IMR-90 (cell line): ENCODE data around the gene CYP39A1. TPM values are rescaled to one million over a fixed set of nuclear protein-coding genes. Genes with fewer than 3 reads are reported as not detected.

Experiments
- ATAC-seq: fragments of 200-7000 bp; cut with Tn5 transposase; 2 replicates; pipeline ENCODE4 v1.9.1; 2020; ENCODE audit warnings: low read depth, mild to moderate bottlenecking, moderate library complexity
- BruUV-seq: library from RNA; stranded (reverse); fragments of 400-500 nt; replicated peaks from 2 replicates; lab custom pipeline; 2021; lab: Mats Ljungman, UMichigan
- CTCF ChIA-PET: fragments of 300-600 bp; formaldehyde crosslinking; extraction: SDS; loops from one replicate; lab custom pipeline; 2021; ENCODE audit warnings: antibody characterized with exemption; lab: Yijun Ruan, JAX
- POLR2A ChIA-PET: fragments of 300-600 bp; sonication (Branson Sonifier 250); formaldehyde crosslinking; loops from one replicate; lab custom pipeline; 2022; ENCODE audit warnings: antibody characterized with exemption; ENCODE audit not compliant: unreplicated experiment; lab: Charles Lee
- DNase-seq: peaks from one replicate; pipeline ENCODE4 v3.0.0; 2013
- H2AFZ ChIP-seq: replicated peaks from 2 replicates; pipeline ENCODE3; 2013; ENCODE audit warnings: low read length, mild to moderate bottlenecking; ENCODE audit not compliant: poor library complexity
- H2AK5ac ChIP-seq: 2 replicates; pipeline ENCODE4 v1.6.1; 2013; ENCODE audit warnings: low read depth, low read length, inconsistent platforms
- H2AK9ac ChIP-seq: replicated peaks from 2 replicates; pipeline ENCODE3; 2013; ENCODE audit warnings: mild to moderate bottlenecking, low read depth, low read length, moderate library complexity; ENCODE audit not compliant: poor library complexity
- H2BK120ac ChIP-seq: 2 replicates; pipeline ENCODE4 v1.6.1; 2013; ENCODE audit warnings: low read depth, low read length, inconsistent platforms
- H2BK15ac ChIP-seq: 3 replicates; pipeline ENCODE4 v1.6.1; 2013; ENCODE audit warnings: low read depth, low read length, inconsistent platforms
- H2BK20ac ChIP-seq: 2 replicates; pipeline ENCODE4 v1.6.1; 2013; ENCODE audit warnings: low read depth, mild to moderate bottlenecking, inconsistent platforms, low read length, moderate library complexity
- H2BK5ac ChIP-seq: 2 replicates; pipeline ENCODE4 v1.6.1; 2013; ENCODE audit warnings: mild to moderate bottlenecking, low read depth, low read length, inconsistent platforms; ENCODE audit not compliant: poor library complexity, severe bottlenecking
- H3K14ac ChIP-seq: replicated peaks from 2 replicates; pipeline ENCODE4 v1.6.1; 2013; ENCODE audit warnings: low read depth, low read length, inconsistent platforms
- H3K18ac ChIP-seq: 2 replicates; pipeline ENCODE4 v1.6.1; 2013; ENCODE audit warnings: low read depth, low read length, control low read depth
- H3K23ac ChIP-seq: 2 replicates; pipeline ENCODE4 v1.6.1; 2013; ENCODE audit warnings: low read depth, low read length, inconsistent platforms
- H3K27ac ChIP-seq: 2 replicates; pipeline ENCODE4 v1.5.1; 2013; ENCODE audit warnings: mild to moderate bottlenecking, control low read depth, low read length; ENCODE audit not compliant: insufficient read depth
- H3K27me3 ChIP-seq: 2 replicates; pipeline ENCODE4 v1.6.1; 2013; ENCODE audit warnings: low read length; ENCODE audit not compliant: control insufficient read depth, insufficient read depth
- H3K36me3 ChIP-seq: 2 replicates; pipeline ENCODE4 v1.6.1; 2013; ENCODE audit warnings: low read length, mixed read lengths; ENCODE audit not compliant: control insufficient read depth, insufficient read depth
- H3K4ac ChIP-seq: 2 replicates; pipeline ENCODE4 v1.6.1; 2013; ENCODE audit warnings: low read depth, low read length, inconsistent platforms
- H3K4me1 ChIP-seq: 2 replicates; pipeline ENCODE4 v1.6.1; 2013; ENCODE audit warnings: low read length, mixed read lengths; ENCODE audit not compliant: control insufficient read depth, insufficient read depth
- H3K4me2 ChIP-seq: 2 replicates; pipeline ENCODE4 v1.6.1; 2013; ENCODE audit warnings: low read depth, mild to moderate bottlenecking, control low read depth, low read length, moderate library complexity
- H3K4me3 ChIP-seq: 2 replicates; pipeline ENCODE4 v1.5.1; 2013; ENCODE audit warnings: low read depth, mild to moderate bottlenecking, control low read depth, low read length, moderate library complexity; ENCODE audit not compliant: insufficient read depth
- H3K56ac ChIP-seq: 2 replicates; pipeline ENCODE4 v1.6.1; 2013; ENCODE audit warnings: low read length, inconsistent platforms; ENCODE audit not compliant: insufficient read depth; ENCODE audit errors: extremely low read depth
- H3K79me1 ChIP-seq, 2 experiments: 2 replicates each; pipeline ENCODE4 v1.6.1; 2013; ENCODE audit warnings: low read length in 2 of 2, inconsistent platforms in 1 of 2, low read depth in 1 of 2
- H3K9ac ChIP-seq: 2 replicates; pipeline ENCODE4 v1.6.1; 2013; ENCODE audit warnings: low read depth, low read length, control low read depth
- H3K9me1 ChIP-seq: 2 replicates; pipeline ENCODE4 v1.6.1; 2013; ENCODE audit warnings: low read length, inconsistent platforms; ENCODE audit not compliant: insufficient read depth
- H3K9me3 ChIP-seq: 2 replicates; pipeline ENCODE4 v1.6.1; 2013; ENCODE audit warnings: low read length; ENCODE audit not compliant: control insufficient read depth, insufficient read depth
- H4K20me1 ChIP-seq: 2 replicates; pipeline ENCODE4 v1.6.1; 2013; ENCODE audit warnings: low read length, inconsistent platforms; ENCODE audit not compliant: insufficient read depth
- H4K5ac ChIP-seq: 2 replicates; pipeline ENCODE4 v1.6.1; 2013; ENCODE audit warnings: mild to moderate bottlenecking, low read depth, low read length, control low read depth
- H4K8ac ChIP-seq, 2 experiments: 2 replicates each; pipeline ENCODE4 v1.6.1; 2013; ENCODE audit warnings: low read depth in 2 of 2, low read length in 2 of 2, control low read depth in 1 of 2, inconsistent platforms in 1 of 2
- H4K91ac ChIP-seq: 2 replicates; pipeline ENCODE4 v1.6.1; 2013; ENCODE audit warnings: low read depth, low read length, inconsistent platforms; ENCODE audit not compliant: insufficient read depth
- CTCF ChIP-seq: conservative IDR thresholded peaks from 2 replicates; pipeline ENCODE4 v1.5.1; 2012; ENCODE audit warnings: mild to moderate bottlenecking, low read depth, low read length, improper control_type of control experiment
- ELK1 ChIP-seq: fragments of 150-350 bp; IDR thresholded peaks from 2 replicates; pipeline ENCODE4 v1.6.1; 2016; ENCODE audit warnings: low read depth, mild to moderate bottlenecking, low read length, moderate library complexity, borderline replicate concordance
- FOS ChIP-seq: fragments of 150-350 bp; IDR thresholded peaks from 2 replicates; pipeline ENCODE4 v1.6.1; 2016; ENCODE audit warnings: low read depth, low read length
- MAFK ChIP-seq: IDR thresholded peaks from 2 replicates; pipeline ENCODE4 v1.6.1; 2012; ENCODE audit warnings: low read depth, low read length, improper control_type of control experiment
- MXI1 ChIP-seq: IDR thresholded peaks from 2 replicates; pipeline ENCODE4 v1.6.1; 2012; ENCODE audit warnings: low read depth, mild to moderate bottlenecking, low read length, moderate library complexity, borderline replicate concordance
- NFE2L2 ChIP-seq: fragments of 150-350 bp; IDR thresholded peaks from 2 replicates; pipeline ENCODE4 v1.6.1; 2016; ENCODE audit warnings: low read depth, mild to moderate bottlenecking, low read length
- RAD21 ChIP-seq: IDR thresholded peaks from 2 replicates; pipeline ENCODE4 v1.6.1; 2012; ENCODE audit warnings: low read length, improper control_type of control experiment
- RCOR1 ChIP-seq: IDR thresholded peaks from 2 replicates; pipeline ENCODE4 v1.6.1; 2012; ENCODE audit warnings: mild to moderate bottlenecking, low read length, improper control_type of control experiment; ENCODE audit not compliant: insufficient replicate concordance
- SMC3 ChIP-seq: fragments of 150-350 bp; IDR thresholded peaks from 2 replicates; pipeline ENCODE4 v1.6.1; 2016; ENCODE audit warnings: low read depth, mild to moderate bottlenecking, antibody characterized with exemption, low read length, moderate library complexity
- USF2 ChIP-seq: fragments of 150-350 bp; IDR thresholded peaks from 2 replicates; pipeline ENCODE4 v1.6.1; 2017; ENCODE audit warnings: mild to moderate bottlenecking, antibody characterized with exemption, low read length, low read depth
- WGBS, 2 experiments: methylation state at CpG; one replicate each; pipeline versions ENCODE4 v1.1.5 to v1.1.7; 2013; ENCODE audit warnings: missing lambda C conversion rate in 2 of 2; ENCODE audit not compliant: insufficient read length in 1 of 2; ENCODE audit errors: extremely low coverage in 2 of 2; 5-methylcytosine and 5-hydroxymethylcytosine counted together
- dilution Hi-C: fragments of 300-500 bp; cut with HindIII; formaldehyde crosslinking; loops from one replicate; pipeline ENCODE4 v1.14.3; 2018; ENCODE audit warnings: low sequenced_read_pairs; ENCODE audit not compliant: unreplicated experiment
- in situ Hi-C: fragments of 300-500 bp; cut with MboI; formaldehyde crosslinking; loops from 3 replicates; pipeline ENCODE4 v1.14.3; 2019; ENCODE audit warnings: low sequenced_read_pairs, inconsistent platforms, mixed read lengths
- intact Hi-C: fragments of 100-400 bp; cut with micrococcal nuclease; formaldehyde crosslinking; loops from 2 replicates; pipeline ENCODE4 v1.10.0; 2022
- polyA plus RNA-seq, 3 experiments: library from polyadenylated mRNA; depleted of rRNA; stranded (reverse); fragments of >200 nt; gene quantifications; 2 replicates each; pipeline ENCODE4 v1.2.3, GENCODE V29; 2012; ENCODE audit warnings: low replicate concordance in 1 of 3
- total RNA-seq: library from RNA; depleted of rRNA; stranded (reverse); fragments of >200 nt; gene quantifications from 2 replicates; pipeline ENCODE4 v1.2.3, GENCODE V29; 2012

CYP39A1 gene
- total and polyA plus RNA-seq, 2 of the 4 experiments (the other 2 are of a cell fraction) = 0.03 TPM; not detected in 1

- no peak overlapping the region for H2BK20ac ChIP-seq
- no peak overlapping the region for H3K4me2 ChIP-seq
- H3K56ac ChIP-seq = no peak overlapping the region
- no peak overlapping the region for H4K91ac ChIP-seq
- H4K8ac ChIP-seq = no peak overlapping the region
- H2BK120ac ChIP-seq = no peak overlapping the region
- DNase-seq (no peak), ATAC-seq (no peak)
- CTCF ChIA-PET = no interaction called here
- no CpG with 5 or more reads among the region's 1 CpG for WGBS, 2 experiments
- H2BK15ac ChIP-seq = no peak overlapping the region
- no peak overlapping the region for H2AK5ac ChIP-seq
- no TSS peak for BruUV-seq
- no peak for TF ChIP-seq MAFK
- no peak for TF ChIP-seq CTCF
- no peak for TF ChIP-seq RAD21
- TF ChIP-seq USF2 = no peak
- TF ChIP-seq MXI1 = no peak
- no peak for TF ChIP-seq RCOR1
- no peak for TF ChIP-seq ELK1
- TF ChIP-seq SMC3 = no peak
- no peak for TF ChIP-seq NFE2L2
- no peak for TF ChIP-seq FOS
- intact Hi-C loops (no loop called here), in situ Hi-C loops (no loop called here), dilution Hi-C loops (no loop called here)
- no peak overlapping the region for H3K27ac ChIP-seq
- no peak overlapping the region for H3K23ac ChIP-seq
- no peak overlapping the region for H3K18ac ChIP-seq
- H3K9me3 ChIP-seq = no peaks in the 10 kb centered on the region
- no peak overlapping the region for H3K9ac ChIP-seq
- H3K4ac ChIP-seq = no peak overlapping the region
- H3K79me1 ChIP-seq = no peaks in the 10 kb centered on the region
- H2AFZ ChIP-seq = no peak overlapping the region
- H2BK5ac ChIP-seq = no peak overlapping the region
- no peak overlapping the region for H2AK9ac ChIP-seq
- H3K4me1 ChIP-seq = no peaks in the 10 kb centered on the region
- no peak overlapping the region for H3K14ac ChIP-seq
- no peaks in the 10 kb centered on the region for H4K20me1 ChIP-seq
- H4K5ac ChIP-seq = no peak overlapping the region
- no peaks in the 10 kb centered on the region for H3K9me1 ChIP-seq
- POLR2A ChIA-PET = no interaction called here
- no peaks in the 10 kb centered on the region for H3K27me3 ChIP-seq
- no peak overlapping the region for H3K4me3 ChIP-seq
- no peaks in the 10 kb centered on the region for H3K36me3 ChIP-seq
Observed at GRCh38 chr6:46555129-46555528, 97.5 kb downstream of the CYP39A1 start.
